ENCODE results near the gene TRA2B.
A peak's percentile ranks its signal among the peaks of the same experiment; 100 is the strongest.

Gene TRA2B

DNA sequence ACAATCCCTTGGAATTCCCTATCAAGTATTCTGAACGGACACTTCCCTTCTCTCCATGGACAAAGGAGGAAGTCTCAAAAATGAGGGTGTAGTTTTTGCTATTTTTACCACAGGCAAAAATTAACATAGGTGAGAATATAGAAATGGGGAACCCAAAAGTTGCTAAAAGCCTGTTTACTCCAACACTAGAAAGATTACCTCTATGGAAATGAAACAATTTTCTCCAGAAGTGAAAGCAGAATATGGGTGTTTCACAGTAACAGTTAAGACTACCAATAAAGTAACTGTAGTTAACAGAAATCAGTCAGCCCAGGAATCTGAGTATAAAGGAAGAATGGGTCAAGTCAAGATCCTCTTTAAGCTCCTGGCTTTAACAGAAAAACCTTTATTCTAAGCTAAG, 9.3 kb downstream of the TRA2B start:
- Histone ChIP-seq H3K27me3 (ENCODE audit: control insufficient read depth in 1 of 2, insufficient read depth in 2 of 2, low read length in 2 of 2) (no peaks in the 10 kb centered on the region), H3K9ac (ENCODE audit: low read depth in 1 of 2, low read length in 2 of 2) (no peak overlapping the region), H3K36me3 (ENCODE audit: control insufficient read depth in 1 of 2, insufficient read depth in 2 of 2, low read length in 2 of 2) (peaks cover 20 to 38% of the 10 kb centered on the region in 2 donors), H3K27ac (ENCODE audit: low read depth, low read length) (no peak overlapping the region), H3K9me3 (ENCODE audit: control insufficient read depth in 1 of 2, low read length in 2 of 2) (no peaks in the 10 kb centered on the region), H3K4me1 (ENCODE audit: control insufficient read depth in 1 of 2, insufficient read depth in 2 of 2, low read length in 2 of 2) (peaks cover 70 to 71% of the 10 kb centered on the region in 2 donors), H3K4me3 (ENCODE audit: low read depth in 1 of 2, low read length in 2 of 2) (peak overlapping the region; percentile 33)

DNA sequence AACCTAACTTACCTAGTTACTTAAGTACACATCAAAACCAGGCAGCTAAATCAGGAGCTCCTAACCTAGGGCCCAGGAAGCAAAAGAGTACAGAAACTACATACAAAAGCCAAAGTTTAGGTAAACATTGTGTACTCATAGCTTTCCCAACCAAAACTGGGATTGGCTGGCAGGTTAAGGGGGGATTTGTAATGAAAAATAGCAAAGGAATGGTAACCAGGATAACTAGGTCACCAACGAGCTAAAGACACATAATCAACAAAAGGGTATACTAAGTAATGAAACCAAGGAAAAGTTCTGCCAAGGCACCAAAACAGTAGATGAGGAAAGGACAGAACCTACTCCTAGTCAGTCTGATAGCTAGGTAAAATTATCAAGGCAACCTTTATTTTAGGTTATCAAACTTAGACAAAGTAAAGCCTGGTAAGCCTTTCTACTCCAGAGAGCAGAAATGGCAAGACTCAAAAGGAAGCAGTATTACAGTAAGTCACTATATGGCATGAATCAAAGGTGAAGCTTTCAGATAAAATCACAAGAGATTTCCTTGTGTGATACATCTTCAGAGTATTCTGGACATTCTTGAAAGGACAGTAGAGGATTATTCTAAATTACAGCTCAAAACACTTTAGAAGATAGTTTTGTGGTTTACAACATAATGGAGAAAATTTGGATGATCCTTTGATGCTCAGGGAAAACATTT, 10.2 kb downstream of the TRA2B start:
- H3K27ac ChIP-seq (ENCODE audit: low read depth, low read length) = no peak overlapping the region
- peaks cover 64% of the 10 kb centered on the region in 2 donors for H3K4me1 ChIP-seq (ENCODE audit: control insufficient read depth in 1 of 2, insufficient read depth in 2 of 2, low read length in 2 of 2)
- peak overlapping the region in 1 of 2 donors; percentile 22 for H3K9ac ChIP-seq (ENCODE audit: low read depth in 1 of 2, low read length in 2 of 2)
- peaks cover 25 to 46% of the 10 kb centered on the region in 2 donors for H3K36me3 ChIP-seq (ENCODE audit: control insufficient read depth in 1 of 2, insufficient read depth in 2 of 2, low read length in 2 of 2)
- no peaks in the 10 kb centered on the region for H3K27me3 ChIP-seq (ENCODE audit: control insufficient read depth in 1 of 2, insufficient read depth in 2 of 2, low read length in 2 of 2)
- H3K9me3 ChIP-seq (ENCODE audit: control insufficient read depth in 1 of 2, low read length in 2 of 2) = no peaks in the 10 kb centered on the region
- H3K4me3 ChIP-seq (ENCODE audit: low read depth in 1 of 2, low read length in 2 of 2) = peak overlapping the region; percentile 1 to 4

DNA sequence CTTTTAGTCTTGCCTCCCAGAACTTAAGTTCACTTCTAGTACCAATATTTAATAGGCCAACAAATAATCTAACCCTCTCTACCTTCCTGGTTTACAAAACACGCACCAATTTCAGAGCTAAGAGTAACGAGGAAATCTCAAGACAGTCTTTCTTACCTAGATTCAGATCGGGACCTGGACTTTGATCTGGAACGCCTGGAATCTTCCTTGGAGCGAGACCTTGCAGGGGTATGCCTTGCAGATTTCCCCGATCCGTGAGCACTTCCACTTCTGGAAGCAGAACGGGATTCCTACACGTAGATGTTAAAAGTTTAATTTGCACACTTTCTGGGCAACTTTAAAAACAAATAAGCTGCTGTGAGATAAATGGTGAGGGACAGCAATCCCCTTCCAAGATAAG, 11.4 kb downstream of the TRA2B start:
- Histone ChIP-seq H3K9ac (ENCODE audit: low read depth in 1 of 2, low read length in 2 of 2) (no peak overlapping the region), H3K27me3 (ENCODE audit: control insufficient read depth in 1 of 2, insufficient read depth in 2 of 2, low read length in 2 of 2) (no peaks in the 10 kb centered on the region), H3K9me3 (ENCODE audit: control insufficient read depth in 1 of 2, low read length in 2 of 2) (no peaks in the 10 kb centered on the region), H3K36me3 (ENCODE audit: control insufficient read depth in 1 of 2, insufficient read depth in 2 of 2, low read length in 2 of 2) (peaks cover 35 to 58% of the 10 kb centered on the region in 2 donors), H3K4me3 (ENCODE audit: low read depth in 1 of 2, low read length in 2 of 2) (peak overlapping the region; percentile 18 to 19), H3K4me1 (ENCODE audit: control insufficient read depth in 1 of 2, insufficient read depth in 2 of 2, low read length in 2 of 2) (peaks cover 53 to 55% of the 10 kb centered on the region in 2 donors), H3K27ac (ENCODE audit: low read depth, low read length) (no peak overlapping the region)

DNA sequence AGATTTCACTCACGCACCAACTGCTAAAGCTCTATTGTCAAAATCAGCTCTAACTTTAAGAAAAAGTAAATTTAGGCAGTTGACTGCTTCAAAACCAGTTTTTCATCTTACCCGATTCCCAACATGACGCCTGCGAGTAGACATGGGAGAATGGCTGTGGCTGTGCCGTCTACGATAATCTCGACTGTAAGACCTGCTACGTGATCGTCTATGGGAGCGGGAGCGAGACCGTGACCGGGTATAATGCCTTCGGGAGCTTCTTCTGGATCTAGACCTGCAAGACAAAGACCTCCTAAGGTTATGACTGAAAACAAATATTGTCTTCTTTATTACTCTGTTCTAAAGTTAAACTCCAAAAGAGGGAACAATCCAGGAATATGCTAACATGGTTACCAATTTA, 12.5 kb downstream of the TRA2B start:
- no peak overlapping the region for H3K27ac ChIP-seq (ENCODE audit: low read depth, low read length)
- H3K9me3 ChIP-seq (ENCODE audit: control insufficient read depth in 1 of 2, low read length in 2 of 2) = no peaks in the 10 kb centered on the region
- no peak overlapping the region for H3K4me3 ChIP-seq (ENCODE audit: low read depth in 1 of 2, low read length in 2 of 2)
- H3K9ac ChIP-seq (ENCODE audit: low read depth in 1 of 2, low read length in 2 of 2) = no peak overlapping the region
- peaks cover 42 to 44% of the 10 kb centered on the region in 2 donors for H3K4me1 ChIP-seq (ENCODE audit: control insufficient read depth in 1 of 2, insufficient read depth in 2 of 2, low read length in 2 of 2)
- no peaks in the 10 kb centered on the region for H3K27me3 ChIP-seq (ENCODE audit: control insufficient read depth in 1 of 2, insufficient read depth in 2 of 2, low read length in 2 of 2)
- peaks cover 37 to 62% of the 10 kb centered on the region in 2 donors for H3K36me3 ChIP-seq (ENCODE audit: control insufficient read depth in 1 of 2, insufficient read depth in 2 of 2, low read length in 2 of 2)

DNA sequence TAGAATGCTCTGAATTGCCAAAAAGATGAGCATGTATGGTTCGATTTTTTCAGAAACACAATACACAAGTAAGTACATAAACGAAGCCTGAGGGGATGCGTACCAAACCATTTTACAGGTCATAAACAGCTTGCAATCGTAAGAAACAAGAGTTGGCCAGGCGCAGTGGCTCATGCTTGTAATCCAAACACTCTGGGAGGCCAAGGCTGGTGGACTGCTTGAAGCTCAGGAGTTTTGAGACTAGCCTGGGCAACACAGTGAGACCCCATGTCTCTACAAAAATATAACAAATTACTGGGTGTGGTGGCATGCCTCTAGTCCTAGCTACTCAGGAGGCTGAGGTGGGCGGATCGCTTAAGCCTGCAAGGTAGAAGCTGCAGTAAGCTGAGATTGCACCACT, 13.4 kb downstream of the TRA2B start:
- H3K9ac ChIP-seq (ENCODE audit: low read depth in 1 of 2, low read length in 2 of 2) = no peak overlapping the region
- H3K4me3 ChIP-seq (ENCODE audit: low read depth in 1 of 2, low read length in 2 of 2) = no peak overlapping the region
- peaks cover 38 to 68% of the 10 kb centered on the region in 2 donors for H3K36me3 ChIP-seq (ENCODE audit: control insufficient read depth in 1 of 2, insufficient read depth in 2 of 2, low read length in 2 of 2)
- H3K4me1 ChIP-seq (ENCODE audit: control insufficient read depth in 1 of 2, insufficient read depth in 2 of 2, low read length in 2 of 2) = peaks cover 32 to 34% of the 10 kb centered on the region in 2 donors
- no peaks in the 10 kb centered on the region for H3K9me3 ChIP-seq (ENCODE audit: control insufficient read depth in 1 of 2, low read length in 2 of 2)
- no peaks in the 10 kb centered on the region for H3K27me3 ChIP-seq (ENCODE audit: control insufficient read depth in 1 of 2, insufficient read depth in 2 of 2, low read length in 2 of 2)
- no peak overlapping the region for H3K27ac ChIP-seq (ENCODE audit: low read depth, low read length)

DNA sequence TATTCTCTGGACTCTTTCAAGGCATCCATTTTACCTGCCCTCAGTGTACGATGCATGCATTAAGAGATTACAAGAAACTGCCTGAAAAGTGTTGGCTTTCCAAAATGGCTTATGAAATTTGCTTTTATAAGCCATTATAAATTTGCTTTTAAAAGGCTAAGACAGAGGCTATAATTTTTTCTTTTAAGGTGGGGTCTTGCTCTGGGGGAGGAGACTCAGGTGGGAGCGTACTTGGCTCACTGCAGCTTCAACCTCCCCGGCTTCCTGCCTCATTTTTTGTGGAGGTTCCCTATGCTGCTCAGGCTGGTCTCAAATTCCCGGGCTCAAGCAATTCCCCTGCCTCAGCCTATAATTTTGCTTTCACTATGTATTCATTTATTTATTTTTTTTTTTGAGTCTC, 17.6 kb downstream of the TRA2B start:
- peaks cover 65 to 99% of the 10 kb centered on the region in 2 donors for H3K36me3 ChIP-seq (ENCODE audit: control insufficient read depth in 1 of 2, insufficient read depth in 2 of 2, low read length in 2 of 2)

DNA sequence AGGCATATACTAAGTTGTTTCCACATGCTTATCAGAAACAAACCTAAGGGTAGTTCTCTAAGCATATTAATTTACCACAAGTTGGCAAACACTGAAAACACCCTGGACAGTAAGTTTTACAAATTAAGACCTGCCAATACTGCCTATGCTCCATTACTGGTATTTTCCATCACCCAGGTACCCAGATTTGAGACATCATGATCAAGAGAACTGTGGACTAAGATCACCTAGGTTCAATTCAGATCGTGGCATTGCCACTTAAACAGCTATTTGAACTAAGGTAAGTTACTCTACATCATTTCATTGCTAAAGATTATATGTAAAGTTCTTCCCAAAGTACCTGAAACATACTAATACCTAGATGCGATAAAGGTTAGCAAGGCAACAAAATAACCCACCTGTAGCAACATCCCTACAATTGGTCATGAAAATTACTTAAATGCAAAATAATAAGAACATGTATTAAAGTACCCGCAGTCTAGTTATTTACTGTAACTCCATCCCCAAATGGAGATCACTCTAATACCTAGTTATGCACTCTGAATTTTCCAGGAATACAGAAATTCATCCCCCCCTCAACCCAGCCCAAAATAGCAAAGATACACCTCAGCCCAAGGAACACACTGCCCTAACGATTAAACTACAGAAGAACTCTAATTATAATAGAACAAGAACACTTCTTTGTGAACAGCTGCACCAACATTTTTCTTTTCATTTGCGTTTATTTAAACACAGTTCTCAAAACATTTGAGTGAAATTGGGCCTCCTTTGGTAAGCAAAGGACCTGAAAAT, 21.6 kb downstream of the TRA2B start:
- Histone ChIP-seq H3K9me3 (ENCODE audit: control insufficient read depth in 1 of 2, low read length in 2 of 2) (no peaks in the 10 kb centered on the region), H3K36me3 (ENCODE audit: control insufficient read depth in 1 of 2, insufficient read depth in 2 of 2, low read length in 2 of 2) (peaks cover 41 to 82% of the 10 kb centered on the region in 2 donors), H3K4me1 (ENCODE audit: control insufficient read depth in 1 of 2, insufficient read depth in 2 of 2, low read length in 2 of 2) (no peaks in the 10 kb centered on the region), H3K27me3 (ENCODE audit: control insufficient read depth in 1 of 2, insufficient read depth in 2 of 2, low read length in 2 of 2) (no peaks in the 10 kb centered on the region), H3K4me3 (ENCODE audit: low read depth in 1 of 2, low read length in 2 of 2) (no peak overlapping the region), H3K27ac (ENCODE audit: low read depth, low read length) (no peak overlapping the region), H3K9ac (ENCODE audit: low read depth in 1 of 2, low read length in 2 of 2) (no peak overlapping the region)

More for the DNA sequence above, 17.6 kb downstream of the TRA2B start:
- Histone ChIP-seq H3K4me3 (ENCODE audit: low read depth in 1 of 2, low read length in 2 of 2) (no peak overlapping the region), H3K9ac (ENCODE audit: low read depth in 1 of 2, low read length in 2 of 2) (no peak overlapping the region), H3K9me3 (ENCODE audit: control insufficient read depth in 1 of 2, low read length in 2 of 2) (no peaks in the 10 kb centered on the region), H3K27ac (ENCODE audit: low read depth, low read length) (no peak overlapping the region), H3K27me3 (ENCODE audit: control insufficient read depth in 1 of 2, insufficient read depth in 2 of 2, low read length in 2 of 2) (no peaks in the 10 kb centered on the region), H3K4me1 (ENCODE audit: control insufficient read depth in 1 of 2, insufficient read depth in 2 of 2, low read length in 2 of 2) (no peaks in the 10 kb centered on the region)

DNA sequence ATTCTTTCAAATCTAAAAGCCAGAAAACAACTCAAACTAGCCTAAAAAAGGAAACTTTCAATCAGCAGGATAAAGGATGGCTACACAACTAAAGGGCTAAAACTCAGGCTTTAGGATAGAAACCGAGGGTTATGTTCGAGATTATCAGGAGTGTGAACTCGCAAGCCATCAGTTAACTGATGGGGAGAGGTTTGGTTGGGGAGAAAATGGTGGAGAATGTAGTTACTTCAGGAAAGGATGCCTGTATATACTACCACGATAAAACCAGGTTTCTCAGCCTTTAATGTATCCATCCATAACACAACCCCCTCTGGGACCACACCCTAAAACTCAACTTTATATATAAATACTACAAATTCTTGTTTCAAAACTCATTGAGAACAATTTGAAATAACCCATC, 22.2 kb downstream of the TRA2B start:
- peaks cover 41 to 76% of the 10 kb centered on the region in 2 donors for H3K36me3 ChIP-seq (ENCODE audit: control insufficient read depth in 1 of 2, insufficient read depth in 2 of 2, low read length in 2 of 2)
- no peaks in the 10 kb centered on the region for H3K4me1 ChIP-seq (ENCODE audit: control insufficient read depth in 1 of 2, insufficient read depth in 2 of 2, low read length in 2 of 2)

DNA sequence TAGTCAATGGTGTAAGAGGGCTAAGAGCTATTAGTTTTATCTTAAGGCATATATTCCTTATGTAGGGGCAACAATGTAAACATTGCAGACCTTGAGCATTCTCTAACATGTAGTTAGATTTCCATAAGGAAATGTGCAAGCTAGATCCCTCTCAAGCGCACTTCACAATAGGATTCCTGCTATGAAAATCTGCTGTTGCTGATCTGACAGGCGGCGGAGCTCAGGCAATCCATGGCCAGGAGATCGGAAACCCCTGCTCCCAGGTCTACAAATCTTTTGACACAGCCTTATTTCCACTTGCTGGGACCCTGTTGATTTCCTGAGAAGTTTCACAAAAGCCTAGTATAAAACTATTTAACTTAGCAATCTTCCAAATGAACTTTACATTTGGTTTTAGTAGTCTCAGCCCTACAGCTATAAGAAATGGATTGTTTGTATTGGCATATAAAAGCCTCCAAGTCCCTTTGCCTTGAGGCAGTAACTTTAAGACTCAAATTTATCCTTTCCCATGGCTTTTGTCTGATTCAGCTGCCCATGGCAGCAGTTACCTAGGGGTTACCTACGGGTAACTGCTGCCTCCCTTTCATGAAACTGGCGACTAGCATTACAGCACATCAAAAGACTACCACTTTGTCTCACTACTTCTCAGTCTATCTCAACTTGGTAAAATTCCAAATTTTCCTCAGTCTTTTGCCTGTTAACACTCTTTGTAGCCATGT, 22.7 kb downstream of the TRA2B start:
- Histone ChIP-seq H3K4me1 (ENCODE audit: control insufficient read depth in 1 of 2, insufficient read depth in 2 of 2, low read length in 2 of 2) (no peaks in the 10 kb centered on the region), H3K4me3 (ENCODE audit: low read depth in 1 of 2, low read length in 2 of 2) (no peak overlapping the region), H3K9ac (ENCODE audit: low read depth in 1 of 2, low read length in 2 of 2) (no peak overlapping the region), H3K9me3 (ENCODE audit: control insufficient read depth in 1 of 2, low read length in 2 of 2) (no peaks in the 10 kb centered on the region), H3K27me3 (ENCODE audit: control insufficient read depth in 1 of 2, insufficient read depth in 2 of 2, low read length in 2 of 2) (no peaks in the 10 kb centered on the region), H3K36me3 (ENCODE audit: control insufficient read depth in 1 of 2, insufficient read depth in 2 of 2, low read length in 2 of 2) (peaks cover 41 to 70% of the 10 kb centered on the region in 2 donors), H3K27ac (ENCODE audit: low read depth, low read length) (no peak overlapping the region)

More for the DNA sequence above, 22.2 kb downstream of the TRA2B start:
- H3K9me3 ChIP-seq (ENCODE audit: control insufficient read depth in 1 of 2, low read length in 2 of 2) = no peaks in the 10 kb centered on the region
- no peak overlapping the region for H3K9ac ChIP-seq (ENCODE audit: low read depth in 1 of 2, low read length in 2 of 2)
- no peak overlapping the region for H3K4me3 ChIP-seq (ENCODE audit: low read depth in 1 of 2, low read length in 2 of 2)
- no peaks in the 10 kb centered on the region for H3K27me3 ChIP-seq (ENCODE audit: control insufficient read depth in 1 of 2, insufficient read depth in 2 of 2, low read length in 2 of 2)
- no peak overlapping the region for H3K27ac ChIP-seq (ENCODE audit: low read depth, low read length)
